NCI-H2171 treated with DMSO at 0.1 percent for 48 hours (cell line): Measurements from ENCODE around the gene TNFSF13B.
"Not testable (repeated sequence)": the region's sequence is repeated elsewhere in the genome, so short reads cannot be mapped to it uniquely, and the experiment has no call there.

ENCODE experiments used
- DNase-seq: peaks from one replicate; lab custom pipeline; 2025; lab: John Stamatoyannopoulos, UW

TNFSF13B gene

GRCh38 chr13:108281901-108282300 lies 12.4 kb downstream of the TNFSF13B start:
- no peak for DNase-seq

- DNase-seq: no peak
Measured at GRCh38 chr13:108283110-108283509, 13.6 kb downstream of the TNFSF13B start.

GRCh38 chr13:108288741-108289140 lies 19.2 kb downstream of the TNFSF13B start:
- no peak for DNase-seq

GRCh38 chr13:108289819-108290218 lies 20.3 kb downstream of the TNFSF13B start:
- peak; percentile 10 for DNase-seq

GRCh38 chr13:108297114-108297513 lies 27.6 kb downstream of the TNFSF13B start:
- DNase-seq: no peak

GRCh38 chr13:108302279-108302678 lies 32.8 kb downstream of the TNFSF13B start:
- no peak for DNase-seq

- no peak for DNase-seq
Measured at GRCh38 chr13:108304170-108305016, 34.9 kb downstream of the TNFSF13B start.

- DNase-seq: no peak
Measured at GRCh38 chr13:108305655-108306054, 36.1 kb downstream of the TNFSF13B start.

- no peak for DNase-seq
Measured at GRCh38 chr13:108306860-108307259, 37.3 kb downstream of the TNFSF13B start.

- DNase-seq: not testable (repeated sequence)
Measured at GRCh38 chr13:108311596-108311995, 42.1 kb downstream of the TNFSF13B start.

GRCh38 chr13:108313382-108313781 lies 43.9 kb downstream of the TNFSF13B start:
- no peak for DNase-seq

- no peak for DNase-seq
Measured at GRCh38 chr13:108315273-108315672, 45.8 kb downstream of the TNFSF13B start.

GRCh38 chr13:108315991-108316390 lies 46.5 kb downstream of the TNFSF13B start:
- DNase-seq: no peak

- no peak for DNase-seq
Measured at GRCh38 chr13:108316413-108316812, 46.9 kb downstream of the TNFSF13B start.

- DNase-seq: peak; percentile 29
Measured at GRCh38 chr13:108322206-108322824, 52.8 kb downstream of the TNFSF13B start.

- DNase-seq: no peak
Measured at GRCh38 chr13:108323031-108323430, 53.5 kb downstream of the TNFSF13B start.

GRCh38 chr13:108325863-108326262 lies 56.3 kb downstream of the TNFSF13B start:
- no peak for DNase-seq

- DNase-seq: no peak
Measured at GRCh38 chr13:108326309-108326708, 56.8 kb downstream of the TNFSF13B start.

GRCh38 chr13:108328848-108329247 lies 59.3 kb downstream of the TNFSF13B start:
- no peak for DNase-seq

- no peak for DNase-seq
Measured at GRCh38 chr13:108332791-108333190, 63.3 kb downstream of the TNFSF13B start.

- DNase-seq: peak; percentile 21
Measured at GRCh38 chr13:108342369-108343289, 73.1 kb downstream of the TNFSF13B start.

GRCh38 chr13:108345016-108345415 lies 75.5 kb downstream of the TNFSF13B start:
- no peak for DNase-seq
